ENCODE measurements around the gene SSH3. TPM values are rescaled to one million over a fixed set of nuclear protein-coding genes. Genes with fewer than 3 reads are reported as not detected.

The SSH3 gene
- total and polyA plus RNA-seq, 11 donors, result 8.1 to 23.9 (median 15.8) TPM

- intact Hi-C loops (cut with DNase I), result no loop called here
- ATAC-seq (no peak), DNase-seq (peak in 4 of 5 donors; percentile 16 to 67 (median 28))
- Histone ChIP-seq H3K9me3 (no peaks in the 10 kb centered on the region), H3K27me3 (no peaks in the 10 kb centered on the region), H3K27ac (peak overlapping the region in 9 of 12 donors; percentile 13 to 100 (median 96)), H3K4me3 (peak overlapping the region in 1 of 12 donors; percentile 89), H3K36me3 (peaks cover 6 to 75% (median 63%) of the 10 kb centered on the region in 9 donors), H3K4me1 (peaks cover 5 to 85% (median 28%) of the 10 kb centered on the region in 12 donors)
- WGBS, 4 donors, result 87 to 90% (median 89%) methylated on average over 32 to 39 of the region's 39 CpGs
- TF ChIP-seq POLR2A (IDR thresholded peaks at IDR 0.05), result no peak
- TF ChIP-seq CTCF (IDR thresholded peaks at IDR 0.05), result no peak
These were observed 17.5 kb upstream of the SSH3 start for GRCh38 chr11:67285541-67286498.

GRCh38 chr11:67286621-67287333 is 16.6 kb upstream of the SSH3 start:
- peaks cover 6 to 75% (median 58%) of the 10 kb centered on the region in 9 donors for H3K36me3 ChIP-seq

GRCh38 chr11:67287355-67288197 is 15.8 kb upstream of the SSH3 start:
- TF ChIP-seq CTCF (IDR thresholded peaks at IDR 0.05) (no peak), POLR2A (IDR thresholded peaks at IDR 0.05) (no peak)
- 73 to 80% (median 74%) methylated on average over 14 of the region's 14 CpGs for WGBS, 4 donors
- Histone ChIP-seq H3K27ac (peak overlapping the region; percentile 89 to 100 (median 94)), H3K27me3 (no peaks in the 10 kb centered on the region), H3K9me3 (no peaks in the 10 kb centered on the region), H3K4me3 (peak overlapping the region in 10 of 12 donors; percentile 70 to 95 (median 88)), H3K36me3 (peaks cover 5 to 75% (median 58%) of the 10 kb centered on the region in 9 donors), H3K4me1 (peaks cover 5 to 86% (median 31%) of the 10 kb centered on the region in 12 donors)
- DNase-seq (peak in 3 of 5 donors; percentile 22 to 57 (median 25)), ATAC-seq (no peak)
- intact Hi-C loops (cut with DNase I), result loop anchor here in 4 of 10 donors (1.0 to 2.0 kb wide), 6 partner anchors 10 to 30 kb away; partner anchors contain the start of genes GRK2 (in 1 of the 4) and SSH3 (in 1 of the 4)

More at GRCh38 chr11:67286621-67287333, 16.6 kb upstream of the SSH3 start:
- Histone ChIP-seq H3K27ac (peak overlapping the region in 11 of 12 donors; percentile 89 to 100 (median 95)), H3K9me3 (no peaks in the 10 kb centered on the region), H3K4me3 (peak overlapping the region in 1 of 12 donors; percentile 89), H3K27me3 (no peaks in the 10 kb centered on the region), H3K4me1 (peaks cover 5 to 85% (median 31%) of the 10 kb centered on the region in 12 donors)
- 75 to 80% (median 78%) methylated on average over 7 to 8 of the region's 8 CpGs for WGBS, 4 donors
- no peak for TF ChIP-seq CTCF (IDR thresholded peaks at IDR 0.05)
- no peak for TF ChIP-seq POLR2A (IDR thresholded peaks at IDR 0.05)
- peak in 3 of 5 donors; percentile 40 to 75 (median 54) for DNase-seq
- intact Hi-C loops (cut with DNase I), result no loop called here
- no peak for ATAC-seq
